Cardiac septum (tissue), 1 donor: ENCODE data around the gene NCAPD2. TPM values are rescaled to one million over a fixed set of nuclear protein-coding genes. Genes with fewer than 3 reads are reported as not detected.
"Not testable (repeated sequence)": the region's sequence is repeated elsewhere in the genome, so short reads cannot be mapped to it uniquely, and the experiment has no call there.

Experiments used
- DNase-seq: peaks from one replicate; pipeline ENCODE4 v3.0.0-alpha.2; 2020; ENCODE audit warnings: low spot score
- intact Hi-C: fragments of 100-400 bp; cut with DNase I; formaldehyde crosslinking; loops from one replicate; pipeline ENCODE4 v1.14.0; 2022
- total RNA-seq: library from RNA; stranded (reverse); fragmentation: NEBNext Ultra II Directional; extraction: Animal tissue kit (Norgen Biotek cat#: 25700); gene quantifications from one replicate; pipeline ENCODE4 v1.2.1, GENCODE V29; 2021
- donor health status: DM: no; HTN: no; CAD: no.

Gene NCAPD2
- total RNA-seq, 1 donor from 2014 or later = 12.0 TPM

GRCh38 chr12:6461401-6462233, 32.3 kb upstream of the NCAPD2 start:
- peak; percentile 87 for DNase-seq
- intact Hi-C loops = no loop called here

- intact Hi-C loops = no loop called here
- DNase-seq = no peak
Observed at GRCh38 chr12:6462234-6462995, 31.5 kb upstream of the NCAPD2 start.

GRCh38 chr12:6463216-6463615, 30.7 kb upstream of the NCAPD2 start:
- intact Hi-C loops = no loop called here
- DNase-seq = no peak

GRCh38 chr12:6463858-6464257, 30.0 kb upstream of the NCAPD2 start:
- DNase-seq = no peak
- intact Hi-C loops = loop anchor here (2.0 kb wide), 1 partner anchor 41 kb away; no protein-coding TSS in a partner anchor

GRCh38 chr12:6464531-6464930, 29.4 kb upstream of the NCAPD2 start:
- DNase-seq = no peak
- intact Hi-C loops = loop anchor here (2.0 kb wide), 1 partner anchor 42 kb away; no protein-coding TSS in a partner anchor

GRCh38 chr12:6465467-6466183, 28.3 kb upstream of the NCAPD2 start:
- intact Hi-C loops = loop anchor here (2.0 kb wide), 1 partner anchor 43 kb away; no protein-coding TSS in a partner anchor
- no peak for DNase-seq

- no peak for DNase-seq
- intact Hi-C loops = no loop called here
Observed at GRCh38 chr12:6466184-6466573, 27.7 kb upstream of the NCAPD2 start.

GRCh38 chr12:6466751-6467150, 27.2 kb upstream of the NCAPD2 start:
- DNase-seq, intact Hi-C loops: not testable (repeated sequence)

GRCh38 chr12:6467571-6468282, 26.2 kb upstream of the NCAPD2 start:
- intact Hi-C loops = loop anchor here (1.0 kb wide), 1 partner anchor 44 kb away; no protein-coding TSS in a partner anchor
- not testable (repeated sequence) for DNase-seq

- no peak for DNase-seq
- intact Hi-C loops = loop anchor here (1.0 kb wide), 1 partner anchor 45 kb away; no protein-coding TSS in a partner anchor
Observed at GRCh38 chr12:6468283-6468575, 25.7 kb upstream of the NCAPD2 start.

GRCh38 chr12:6469092-6469491, 24.8 kb upstream of the NCAPD2 start:
- intact Hi-C loops = no loop called here
- no peak for DNase-seq

GRCh38 chr12:6469609-6470374, 24.1 kb upstream of the NCAPD2 start:
- no peak for DNase-seq
- intact Hi-C loops = loop anchor here (5.0 kb wide), 1 partner anchor 63 kb away; the partner anchor contains the start of gene GAPDH

- intact Hi-C loops = loop anchor here (5.0 kb wide), 1 partner anchor 62 kb away; the partner anchor contains the start of gene GAPDH
- DNase-seq = peak; percentile 99
Observed at GRCh38 chr12:6470375-6471163, 23.3 kb upstream of the NCAPD2 start, which contains the start of gene VAMP1. TSS of gene VAMP1 (minus strand) at chr12:6470677. CDS start at chr12:6470531, 146 bp downstream.

- DNase-seq = no peak
- intact Hi-C loops = loop anchor here (5.0 kb wide), 1 partner anchor 60 kb away; the partner anchor contains the start of gene GAPDH
Observed at GRCh38 chr12:6471989-6472360, 21.9 kb upstream of the NCAPD2 start.

GRCh38 chr12:6472491-6472890, 21.4 kb upstream of the NCAPD2 start:
- DNase-seq = no peak
- intact Hi-C loops = loop anchor here (5.0 kb wide), 1 partner anchor 60 kb away; the partner anchor contains the start of gene GAPDH

- intact Hi-C loops, DNase-seq: not testable (repeated sequence)
Observed at GRCh38 chr12:6475233-6475975, 18.5 kb upstream of the NCAPD2 start.

GRCh38 chr12:6476489-6476888, 17.4 kb upstream of the NCAPD2 start:
- intact Hi-C loops = no loop called here

More at GRCh38 chr12:6476489-6476888, 17.4 kb upstream of the NCAPD2 start:
- no peak for DNase-seq
